SK-N-SH (cell line): Measurements from ENCODE around the gene KMT5B. TPM values are rescaled to one million over a fixed set of nuclear protein-coding genes. Genes with fewer than 3 reads are reported as not detected.

ENCODE experiments used
- CTCF ChIA-PET: fragments of 300-600, 350-600 bp; formaldehyde crosslinking; extraction: SDS; loops from one replicate; lab custom pipeline; 2021; lab: Yijun Ruan, JAX
- POLR2A ChIA-PET: fragments of 350-600 bp; sonication (Branson Sonifier 250); formaldehyde crosslinking; extraction: SDS; loops from one replicate; lab custom pipeline; 2020; ENCODE audit warnings: antibody characterized with exemption, inconsistent platforms; lab: Yijun Ruan, JAX
- DNase-seq: peaks from one replicate; pipeline ENCODE4 v3.0.0; 2012
- H2AFZ ChIP-seq: fragments of 200-600 bp; sonication (generic); 2 replicates; pipeline ENCODE4 v1.8.1; 2016; ENCODE audit warnings: antibody characterized with exemption, mild to moderate bottlenecking, low read depth
- H3F3A ChIP-seq: fragments of 200-600 bp; sonication (generic); replicated peaks from 2 replicates; pipeline ENCODE3; 2016; ENCODE audit warnings: antibody characterized with exemption, mild to moderate bottlenecking; ENCODE audit not compliant: insufficient read depth
- H3K27ac ChIP-seq, 2 experiments: fragments of 200-500 bp in 1 of 2; fragments of 200-600 bp in 1 of 2; sonication (Bioruptor generic) in 1 of 2; sonication (generic), shearing (Covaris generic) in 1 of 2; 2 replicates each; pipeline versions ENCODE4 v1.5.1 to v1.6.1; 2014 to 2016; ENCODE audit warnings: low read depth in 2 of 2, inconsistent platforms in 1 of 2, low read length in 1 of 2, mild to moderate bottlenecking in 1 of 2, mixed read lengths in 1 of 2
- H3K27me3 ChIP-seq: fragments of 200-600 bp; sonication (generic), shearing (Covaris generic); 2 replicates; pipeline ENCODE4 v1.6.1; 2016; ENCODE audit warnings: mixed run types; ENCODE audit not compliant: insufficient read depth
- H3K36me3 ChIP-seq, 2 experiments: fragments of 200-500 bp in 1 of 2; fragments of 200-600 bp in 1 of 2; sonication (Bioruptor generic) in 1 of 2; sonication (generic) in 1 of 2; replicated peaks in 1 of 2; 2 replicates each; pipeline versions ENCODE3 to v1.5.1; 2014 to 2016; ENCODE audit warnings: low read length in 1 of 2, mild to moderate bottlenecking in 1 of 2; ENCODE audit not compliant: insufficient read depth in 2 of 2, control insufficient read depth in 1 of 2
- H3K4me1 ChIP-seq, 2 experiments: fragments of 200-500 bp in 1 of 2; fragments of 200-600 bp in 1 of 2; sonication (Bioruptor generic) in 1 of 2; sonication (generic), shearing (Covaris generic) in 1 of 2; 2 replicates each; pipeline versions ENCODE4 v1.5.1 to v1.6.1; 2014 to 2016; ENCODE audit warnings: low read depth in 1 of 2, low read length in 1 of 2, mixed run types in 1 of 2; ENCODE audit not compliant: insufficient read depth in 2 of 2, control insufficient read depth in 1 of 2
- H3K4me2 ChIP-seq: fragments of 200-600 bp; sonication (generic), shearing (Covaris generic); 2 replicates; pipeline ENCODE4 v1.6.1; 2017; ENCODE audit warnings: mixed run types
- H3K4me3 ChIP-seq, 2 experiments: fragments of 200-500 bp in 1 of 2; fragments of 200-600 bp in 1 of 2; sonication (Bioruptor generic) in 1 of 2; sonication (generic), shearing (Covaris generic) in 1 of 2; 2 replicates each; pipeline versions ENCODE4 v1.5.1 to v1.8.1; 2014 to 2016; ENCODE audit warnings: low read depth in 2 of 2, inconsistent platforms in 1 of 2, low read length in 1 of 2, mild to moderate bottlenecking in 1 of 2, mixed read lengths in 1 of 2, moderate library complexity in 1 of 2
- H3K79me2 ChIP-seq: fragments of 200-600 bp; sonication (generic); 2 replicates; pipeline ENCODE4 v1.8.1; 2017; ENCODE audit warnings: mild to moderate bottlenecking; ENCODE audit not compliant: insufficient read depth
- H3K9ac ChIP-seq: fragments of 200-600 bp; sonication (generic); 2 replicates; pipeline ENCODE4 v1.6.1; 2017; ENCODE audit warnings: mixed run types
- H3K9me2 ChIP-seq: fragments of 200-600 bp; sonication (generic); 2 replicates; pipeline ENCODE4 v1.6.1; 2017; ENCODE audit warnings: mixed run types
- H3K9me3 ChIP-seq: fragments of 200-600 bp; sonication (generic); 2 replicates; pipeline ENCODE4 v1.6.1; 2017; ENCODE audit warnings: mixed run types, mild to moderate bottlenecking, moderate library complexity
- H4K20me1 ChIP-seq: fragments of 200-600 bp; sonication (generic); 2 replicates; pipeline ENCODE4 v1.6.1; 2017; ENCODE audit warnings: mild to moderate bottlenecking, mixed run types; ENCODE audit not compliant: insufficient read depth
- CTCF ChIP-seq: fragments of 200-600 bp; sonication (generic); IDR thresholded peaks from 2 replicates; pipeline ENCODE4 v1.6.1; 2017; ENCODE audit warnings: antibody characterized with exemption, mild to moderate bottlenecking, moderate library complexity
- ELF1 ChIP-seq: IDR thresholded peaks from 2 replicates; pipeline ENCODE4 v1.4.0; 2012
- EP300 ChIP-seq, 2 experiments: IDR thresholded peaks; 2 replicates each; pipeline versions ENCODE4 v1.4.0 to v1.6.1; 2012; ENCODE audit warnings: borderline replicate concordance in 1 of 2, low read depth in 1 of 2, low read length in 1 of 2
- EZH2phosphoT487 ChIP-seq: fragments of 200-600 bp; sonication (generic); IDR thresholded peaks from 2 replicates; pipeline ENCODE4 v1.6.1; 2017; ENCODE audit warnings: low read depth, mixed run types, mild to moderate bottlenecking, antibody characterized with exemption, moderate library complexity, borderline replicate concordance
- FOSL2 ChIP-seq: IDR thresholded peaks from 2 replicates; pipeline ENCODE4 v1.4.0; 2012; ENCODE audit warnings: low read depth, mild to moderate bottlenecking, moderate library complexity, borderline replicate concordance
- FOXJ3 ChIP-seq: sonication (generic); formaldehyde crosslinking; IDR thresholded peaks from 2 replicates; pipeline ENCODE4 v1.5.1; 2020; ENCODE audit warnings: mild to moderate bottlenecking, missing genetic modification reagents
- GABPA ChIP-seq: IDR thresholded peaks from 2 replicates; pipeline ENCODE4 v1.4.0; 2012; ENCODE audit warnings: low read depth, mild to moderate bottlenecking
- MAX ChIP-seq: IDR thresholded peaks from 2 replicates; pipeline ENCODE4 v1.4.0; 2012; ENCODE audit warnings: low read depth
- MEF2A ChIP-seq: IDR thresholded peaks from 2 replicates; pipeline ENCODE4 v1.4.0; 2012; ENCODE audit warnings: low read depth, borderline replicate concordance
- MXI1 ChIP-seq: IDR thresholded peaks from 2 replicates; pipeline ENCODE4 v1.6.1; 2012; ENCODE audit warnings: mild to moderate bottlenecking, low read depth, low read length, improper control_type of control experiment
- NFIC ChIP-seq: IDR thresholded peaks from 2 replicates; pipeline ENCODE4 v1.4.0; 2012; ENCODE audit warnings: borderline replicate concordance
- RAD21 ChIP-seq: IDR thresholded peaks from 2 replicates; pipeline ENCODE4 v1.6.1; 2012; ENCODE audit warnings: mild to moderate bottlenecking, low read length
- RFX5 ChIP-seq: IDR thresholded peaks from 2 replicates; pipeline ENCODE4 v1.6.1; 2012; ENCODE audit warnings: mild to moderate bottlenecking, improper control_type of control experiment, low read length
- RXRA ChIP-seq: IDR thresholded peaks from 2 replicates; pipeline ENCODE4 v1.4.0; 2012; ENCODE audit warnings: low read depth, mild to moderate bottlenecking, borderline replicate concordance
- TCF12 ChIP-seq: IDR thresholded peaks from 2 replicates; pipeline ENCODE4 v1.4.0; 2012
- WGBS: methylation state at CpG from one replicate; pipeline ENCODE4 v1.1.6; 2017; ENCODE audit warnings: low lambda C conversion rate; 5-methylcytosine and 5-hydroxymethylcytosine counted together
- polyA plus RNA-seq, 3 experiments: library from polyadenylated mRNA; depleted of rRNA; stranded (reverse); fragments of >200 nt; gene quantifications; 2 replicates each; pipeline ENCODE4 v1.2.3, GENCODE V29; 2012
- TF ChIP-seq, protein P1 (sequence below): IDR thresholded peaks from 2 replicates; pipeline ENCODE4 v1.6.1; 2012; ENCODE audit warnings: mild to moderate bottlenecking, low read depth, low read length, moderate library complexity
- TF ChIP-seq, protein P2 (sequence below): IDR thresholded peaks from 2 replicates; pipeline ENCODE4; 2012

KMT5B gene
- polyA plus RNA-seq, 1 of the 3 experiments (the other 2 are of a cell fraction) = 10.4 TPM

DNA sequence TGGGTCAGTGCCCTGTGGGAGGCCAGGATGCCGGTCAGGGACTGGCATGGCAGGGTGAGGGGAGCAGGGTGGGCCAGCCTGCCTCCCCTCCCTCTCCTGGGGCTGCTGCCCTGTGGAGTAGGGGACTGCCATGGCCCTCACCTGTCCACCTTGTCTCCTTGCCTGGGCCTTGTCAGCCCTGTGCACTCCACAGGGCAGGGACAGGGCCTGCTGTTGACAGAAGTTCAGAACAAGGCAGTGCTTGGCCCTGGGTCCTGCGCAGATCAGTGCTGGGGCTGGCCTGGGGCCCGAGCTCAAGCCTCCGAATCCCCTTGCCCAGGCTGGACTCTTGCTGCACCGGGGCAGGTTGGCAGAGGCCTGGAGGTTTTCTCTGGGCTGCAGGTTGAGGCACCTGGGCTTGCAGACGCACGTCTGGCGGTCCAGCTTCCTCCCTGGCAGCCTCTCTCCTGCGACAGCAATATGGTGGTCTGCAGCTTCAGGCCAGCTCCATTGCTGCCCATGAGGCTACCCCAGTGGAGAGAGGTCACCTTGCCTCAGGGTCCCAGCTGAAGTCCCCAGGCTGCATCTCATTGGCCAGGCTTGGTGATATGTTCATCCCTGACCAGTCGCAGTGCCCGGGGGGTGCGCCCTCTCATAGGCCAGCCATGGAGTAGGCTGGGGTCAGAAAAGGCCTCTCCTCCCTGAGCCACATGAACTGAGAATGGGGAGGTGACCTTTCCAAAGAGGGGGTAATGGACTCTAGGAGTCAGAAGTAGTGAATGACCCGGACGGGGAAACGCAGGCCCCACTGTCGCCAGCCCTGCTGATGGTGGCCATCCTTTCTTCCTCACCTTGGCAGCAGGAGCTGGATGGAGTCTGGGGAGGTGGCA lies 70.4 kb downstream of the KMT5B start:
- no peak for DNase-seq
- H3K9me3 ChIP-seq = no peaks in the 10 kb centered on the region
- H3K27ac ChIP-seq = no peak overlapping the region
- POLR2A ChIA-PET = no interaction called here
- H3K4me1 ChIP-seq = peaks cover 0 to 28% of the 10 kb centered on the region in 2 experiments; a peak in 1 of 4 replicates
- H3F3A ChIP-seq = no peaks in the 10 kb centered on the region
- H3K4me2 ChIP-seq = no peak overlapping the region
- no peaks in the 10 kb centered on the region for H3K9me2 ChIP-seq
- WGBS = 78% methylated on average over 6 of the region's 16 CpGs
- H4K20me1 ChIP-seq = no peaks in the 10 kb centered on the region
- no peak overlapping the region for H2AFZ ChIP-seq
- H3K4me3 ChIP-seq = no peak overlapping the region
- H3K79me2 ChIP-seq = no peaks in the 10 kb centered on the region
- no peak for TF ChIP-seq CTCF
- TF ChIP-seq RFX5 = no peak
- no peak for TF ChIP-seq FOXJ3 (CRISPR knock-in tag)
- no peak for TF ChIP-seq GABPA
- TF ChIP-seq, protein P1, sequence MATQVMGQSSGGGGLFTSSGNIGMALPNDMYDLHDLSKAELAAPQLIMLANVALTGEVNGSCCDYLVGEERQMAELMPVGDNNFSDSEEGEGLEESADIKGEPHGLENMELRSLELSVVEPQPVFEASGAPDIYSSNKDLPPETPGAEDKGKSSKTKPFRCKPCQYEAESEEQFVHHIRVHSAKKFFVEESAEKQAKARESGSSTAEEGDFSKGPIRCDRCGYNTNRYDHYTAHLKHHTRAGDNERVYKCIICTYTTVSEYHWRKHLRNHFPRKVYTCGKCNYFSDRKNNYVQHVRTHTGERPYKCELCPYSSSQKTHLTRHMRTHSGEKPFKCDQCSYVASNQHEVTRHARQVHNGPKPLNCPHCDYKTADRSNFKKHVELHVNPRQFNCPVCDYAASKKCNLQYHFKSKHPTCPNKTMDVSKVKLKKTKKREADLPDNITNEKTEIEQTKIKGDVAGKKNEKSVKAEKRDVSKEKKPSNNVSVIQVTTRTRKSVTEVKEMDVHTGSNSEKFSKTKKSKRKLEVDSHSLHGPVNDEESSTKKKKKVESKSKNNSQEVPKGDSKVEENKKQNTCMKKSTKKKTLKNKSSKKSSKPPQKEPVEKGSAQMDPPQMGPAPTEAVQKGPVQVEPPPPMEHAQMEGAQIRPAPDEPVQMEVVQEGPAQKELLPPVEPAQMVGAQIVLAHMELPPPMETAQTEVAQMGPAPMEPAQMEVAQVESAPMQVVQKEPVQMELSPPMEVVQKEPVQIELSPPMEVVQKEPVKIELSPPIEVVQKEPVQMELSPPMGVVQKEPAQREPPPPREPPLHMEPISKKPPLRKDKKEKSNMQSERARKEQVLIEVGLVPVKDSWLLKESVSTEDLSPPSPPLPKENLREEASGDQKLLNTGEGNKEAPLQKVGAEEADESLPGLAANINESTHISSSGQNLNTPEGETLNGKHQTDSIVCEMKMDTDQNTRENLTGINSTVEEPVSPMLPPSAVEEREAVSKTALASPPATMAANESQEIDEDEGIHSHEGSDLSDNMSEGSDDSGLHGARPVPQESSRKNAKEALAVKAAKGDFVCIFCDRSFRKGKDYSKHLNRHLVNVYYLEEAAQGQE = no peak
- no peak for TF ChIP-seq MXI1
- TF ChIP-seq, protein P2, sequence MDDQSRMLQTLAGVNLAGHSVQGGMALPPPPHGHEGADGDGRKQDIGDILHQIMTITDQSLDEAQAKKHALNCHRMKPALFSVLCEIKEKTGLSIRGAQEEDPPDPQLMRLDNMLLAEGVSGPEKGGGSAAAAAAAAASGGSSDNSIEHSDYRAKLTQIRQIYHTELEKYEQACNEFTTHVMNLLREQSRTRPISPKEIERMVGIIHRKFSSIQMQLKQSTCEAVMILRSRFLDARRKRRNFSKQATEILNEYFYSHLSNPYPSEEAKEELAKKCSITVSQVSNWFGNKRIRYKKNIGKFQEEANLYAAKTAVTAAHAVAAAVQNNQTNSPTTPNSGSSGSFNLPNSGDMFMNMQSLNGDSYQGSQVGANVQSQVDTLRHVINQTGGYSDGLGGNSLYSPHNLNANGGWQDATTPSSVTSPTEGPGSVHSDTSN = no peak
- TF ChIP-seq MEF2A = no peak
- no peak for TF ChIP-seq EZH2phosphoT487
- TF ChIP-seq RXRA = no peak
- no peak for TF ChIP-seq RAD21
- no peak for TF ChIP-seq MAX
- TF ChIP-seq NFIC = no peak
- no peak for TF ChIP-seq TCF12
- no peak for TF ChIP-seq ELF1
- TF ChIP-seq FOSL2 = no peak
- TF ChIP-seq EP300 (IDR thresholded peaks at IDR 0.05; ENCODE audit: borderline replicate concordance in 1 of 2, low read depth in 1 of 2, low read length in 1 of 2) = no peak
- no peaks in the 10 kb centered on the region for H3K36me3 ChIP-seq
- H3K27me3 ChIP-seq = no peaks in the 10 kb centered on the region
- CTCF ChIA-PET = no interaction called here
- H3K9ac ChIP-seq = no peak overlapping the region
